ENCODE results near the gene EIF4E1B.

- TF ChIP-seq CTCF (conservative IDR thresholded peaks at IDR 0.05; ENCODE audit: low read depth, low read length) (no peak), EZH2 (IDR thresholded peaks at IDR 0.05; ENCODE audit: borderline replicate concordance, low read depth, low read length, poor library complexity, severe bottlenecking) (no peak)
Measured at GRCh38 chr5:176610435-176610773, 20.1 kb upstream of the EIF4E1B start.
